ENCODE measurements around the gene TRIM67. TPM values are rescaled to one million over a fixed set of nuclear protein-coding genes. Genes with fewer than 3 reads are reported as not detected.

The TRIM67 gene
- total and polyA plus RNA-seq, 8 donors: under 0.01 to 0.09 (median 0.05) TPM

DNA sequence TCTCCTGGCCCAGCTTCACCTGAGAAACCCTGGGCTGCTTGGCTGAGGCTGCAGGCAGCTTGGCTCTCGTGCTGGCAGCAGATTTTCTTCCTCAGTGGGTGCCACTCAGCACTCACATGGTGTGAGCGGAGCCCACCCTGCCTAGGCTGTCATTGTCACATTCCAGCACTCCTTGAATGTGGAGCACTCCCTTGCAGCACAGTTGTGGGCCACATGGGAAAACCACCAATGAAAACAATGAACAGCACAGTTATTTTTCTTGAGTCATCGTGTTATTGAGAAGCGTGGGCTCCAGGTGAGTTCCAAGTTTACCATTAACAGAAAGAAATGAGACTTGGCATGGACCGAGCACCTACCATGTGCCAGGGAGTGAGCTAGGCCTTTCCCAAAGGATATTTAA, 27.2 kb upstream of the TRIM67 start:
- H3K27me3 ChIP-seq: no peaks in the 10 kb centered on the region
- FAIRE-seq (no peak), ATAC-seq (peak in 3 of 4 donors; percentile 64 to 84 (median 69)), DNase-seq (peak in 1 of 6 donors; percentile 22)
- H3K9me3 ChIP-seq: no peaks in the 10 kb centered on the region
- TF ChIP-seq, protein P1, sequence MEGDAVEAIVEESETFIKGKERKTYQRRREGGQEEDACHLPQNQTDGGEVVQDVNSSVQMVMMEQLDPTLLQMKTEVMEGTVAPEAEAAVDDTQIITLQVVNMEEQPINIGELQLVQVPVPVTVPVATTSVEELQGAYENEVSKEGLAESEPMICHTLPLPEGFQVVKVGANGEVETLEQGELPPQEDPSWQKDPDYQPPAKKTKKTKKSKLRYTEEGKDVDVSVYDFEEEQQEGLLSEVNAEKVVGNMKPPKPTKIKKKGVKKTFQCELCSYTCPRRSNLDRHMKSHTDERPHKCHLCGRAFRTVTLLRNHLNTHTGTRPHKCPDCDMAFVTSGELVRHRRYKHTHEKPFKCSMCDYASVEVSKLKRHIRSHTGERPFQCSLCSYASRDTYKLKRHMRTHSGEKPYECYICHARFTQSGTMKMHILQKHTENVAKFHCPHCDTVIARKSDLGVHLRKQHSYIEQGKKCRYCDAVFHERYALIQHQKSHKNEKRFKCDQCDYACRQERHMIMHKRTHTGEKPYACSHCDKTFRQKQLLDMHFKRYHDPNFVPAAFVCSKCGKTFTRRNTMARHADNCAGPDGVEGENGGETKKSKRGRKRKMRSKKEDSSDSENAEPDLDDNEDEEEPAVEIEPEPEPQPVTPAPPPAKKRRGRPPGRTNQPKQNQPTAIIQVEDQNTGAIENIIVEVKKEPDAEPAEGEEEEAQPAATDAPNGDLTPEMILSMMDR (IDR thresholded peaks at IDR 0.05): no peak
- intact Hi-C loops (cut with DNase I): no loop called here
- peaks cover 0 to 4% (median 4%) of the 10 kb centered on the region in 3 donors for H3K4me1 ChIP-seq
- 52 to 60% methylated on average over 5 of the region's 5 CpGs for WGBS, 2 donors
- H3K36me3 ChIP-seq: no peaks in the 10 kb centered on the region
- peak overlapping the region in 2 of 4 donors; percentile 16 to 63 for H3K27ac ChIP-seq
- no peak overlapping the region for H3K4me3 ChIP-seq

DNA sequence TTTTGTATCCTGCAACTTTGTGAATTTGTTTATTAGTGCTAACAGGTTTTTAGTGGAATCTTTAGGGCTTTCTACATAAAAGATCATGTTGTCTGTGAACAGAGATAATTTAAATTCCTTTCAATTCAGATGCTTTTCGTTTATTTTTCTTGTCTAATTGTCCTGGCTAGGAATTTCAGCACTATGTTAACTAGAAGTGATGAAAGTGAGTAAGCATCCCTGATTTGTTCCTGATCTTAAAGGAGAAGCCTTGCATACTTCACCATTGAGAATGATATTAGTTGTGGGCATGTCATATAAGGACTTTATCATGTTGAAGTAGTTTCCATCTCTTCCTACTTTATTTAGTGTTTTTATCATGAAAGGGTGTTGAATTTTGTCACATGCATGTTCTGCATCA, 23.6 kb upstream of the TRIM67 start:
- Histone ChIP-seq H3K27ac (no peak overlapping the region), H3K4me1 (peaks cover 0 to 5% (median 4%) of the 10 kb centered on the region in 3 donors), H3K27me3 (no peaks in the 10 kb centered on the region), H3K4me3 (no peak overlapping the region), H3K36me3 (no peaks in the 10 kb centered on the region), H3K9me3 (no peaks in the 10 kb centered on the region)
- intact Hi-C loops (cut with DNase I): no loop called here
- TF ChIP-seq, protein P1 (IDR thresholded peaks at IDR 0.05): no peak
- FAIRE-seq (no peak), DNase-seq (no peak), ATAC-seq (no peak)
- 31 to 32% methylated on average over 1 of the region's 1 CpG for WGBS, 2 donors

DNA sequence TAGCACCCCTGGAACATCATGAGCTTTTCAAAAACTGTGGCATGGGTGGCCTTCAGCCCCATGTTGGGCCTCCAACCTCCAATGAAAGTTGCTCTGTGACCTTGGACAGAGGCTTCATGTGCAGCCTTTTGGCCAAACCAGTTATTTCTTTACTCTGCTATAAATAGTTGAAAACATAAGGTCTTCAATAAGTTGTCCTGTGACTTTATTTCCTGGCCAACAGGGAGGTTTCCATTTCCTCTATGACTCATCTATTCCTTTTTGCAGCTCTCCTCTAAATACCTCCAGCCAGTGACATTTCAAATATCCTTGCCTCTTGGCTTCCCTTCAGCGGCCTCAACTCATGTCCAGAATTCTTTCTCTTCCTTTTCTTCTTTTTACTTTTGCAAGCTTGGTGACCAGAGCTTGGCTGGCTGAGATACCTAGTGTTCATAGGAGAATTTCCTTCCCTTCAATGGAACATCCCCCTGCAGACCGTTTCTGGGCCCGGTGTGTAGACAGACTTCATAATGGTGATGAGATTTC, 22.7 kb upstream of the TRIM67 start:
- Histone ChIP-seq H3K4me3 (no peak overlapping the region), H3K36me3 (no peaks in the 10 kb centered on the region), H3K27ac (peak overlapping the region in 3 of 4 donors; percentile 5 to 44 (median 6)), H3K4me1 (peaks cover 0 to 5% (median 4%) of the 10 kb centered on the region in 3 donors), H3K27me3 (no peaks in the 10 kb centered on the region), H3K9me3 (no peaks in the 10 kb centered on the region)
- ATAC-seq: peak; percentile 15 to 68 (median 40)
- WGBS, 2 donors: 83 to 86% methylated on average over 3 of the region's 3 CpGs
- FAIRE-seq: no peak
- TF ChIP-seq, protein P1 (IDR thresholded peaks at IDR 0.05): no peak
- DNase-seq: no peak
- intact Hi-C loops (cut with DNase I): no loop called here

DNA sequence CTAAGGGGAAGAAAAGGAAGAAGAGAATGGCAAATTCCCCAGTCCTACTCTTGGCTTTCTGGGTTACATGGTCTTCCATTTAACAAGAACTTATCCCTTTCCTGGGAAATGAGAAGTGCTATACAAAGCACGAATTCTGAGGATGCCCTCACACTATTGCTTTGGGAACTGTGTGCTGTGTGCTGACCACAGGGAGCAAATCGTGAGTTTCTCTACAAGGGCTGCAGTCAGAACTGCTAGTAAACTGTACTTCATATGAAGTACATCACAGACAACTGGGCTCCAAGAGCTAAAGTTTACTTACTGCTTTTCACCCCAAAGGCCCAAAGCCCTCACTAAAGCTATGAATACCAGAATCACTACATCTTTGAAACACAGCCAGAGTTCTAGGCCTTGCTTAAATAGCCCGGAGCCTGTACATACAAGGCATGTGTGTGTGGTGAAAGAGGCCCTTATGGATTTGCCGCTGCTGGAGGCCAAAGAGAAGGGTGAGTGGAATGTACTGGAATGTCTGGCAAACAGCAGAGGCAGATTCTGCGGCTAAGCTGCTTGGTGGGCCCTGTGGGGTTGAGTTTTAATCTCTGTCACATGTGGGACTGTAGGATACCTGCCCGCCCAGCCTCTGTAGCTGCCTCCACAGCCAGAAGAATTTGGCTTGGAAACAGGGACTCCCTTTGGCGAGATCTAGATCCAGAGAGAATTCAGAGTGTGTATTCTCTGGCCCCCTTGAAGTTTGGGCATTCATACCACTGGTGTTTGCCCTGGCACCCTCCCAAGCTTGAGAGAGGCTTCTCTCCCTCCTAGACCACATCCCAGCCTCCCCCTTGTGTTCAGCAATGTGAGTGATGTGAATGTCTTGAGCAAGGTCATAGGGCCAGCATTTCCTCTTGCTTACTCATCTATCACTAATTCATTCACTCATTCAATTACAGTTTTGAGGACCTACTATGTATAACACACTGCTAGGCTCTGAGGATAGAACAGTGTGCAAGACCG, 21.9 kb upstream of the TRIM67 start:
- TF ChIP-seq, protein P1 (IDR thresholded peaks at IDR 0.05): no peak
- ATAC-seq (peak; percentile 60 to 79 (median 74)), DNase-seq (peak in 2 of 6 donors; percentile 30 to 62), FAIRE-seq (no peak)
- H3K4me1 ChIP-seq: peaks cover 0 to 5% (median 4%) of the 10 kb centered on the region in 3 donors
- peak overlapping the region; percentile 5 to 44 (median 16) for H3K27ac ChIP-seq
- no peaks in the 10 kb centered on the region for H3K27me3 ChIP-seq
- no peak overlapping the region for H3K4me3 ChIP-seq
- intact Hi-C loops (cut with DNase I): no loop called here
- H3K9me3 ChIP-seq: no peaks in the 10 kb centered on the region
- 60 to 63% methylated on average over 8 of the region's 8 CpGs for WGBS, 2 donors
- no peaks in the 10 kb centered on the region for H3K36me3 ChIP-seq

Data from pancreas (tissue), 10 donors.